Measurements from ENCODE around the gene SRXN1.

The SRXN1 gene

DNA sequence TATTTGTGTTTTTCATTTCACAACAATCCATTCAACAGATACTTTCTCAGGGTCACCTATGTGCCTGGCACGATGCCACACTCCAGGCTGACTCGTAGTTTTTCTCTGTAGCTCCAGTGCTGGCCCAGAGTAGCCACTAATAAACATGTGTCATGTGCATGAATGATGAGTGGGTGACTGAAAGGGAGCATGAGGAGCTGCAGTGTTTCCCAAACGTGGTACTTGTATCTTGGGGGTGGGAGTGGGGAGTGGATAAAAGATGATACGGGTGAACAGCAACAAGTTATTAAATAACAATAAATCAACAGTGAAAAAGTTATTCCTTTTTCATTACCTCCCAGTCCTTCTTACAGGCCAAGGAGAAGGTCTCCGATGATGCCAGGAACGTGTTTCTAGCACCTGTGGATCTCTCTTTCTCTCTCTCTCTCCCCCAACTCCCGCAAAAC lies 17.1 kb downstream of the SRXN1 start:
- DNase-seq (ENCODE audit: low spot score): no peak

DNA sequence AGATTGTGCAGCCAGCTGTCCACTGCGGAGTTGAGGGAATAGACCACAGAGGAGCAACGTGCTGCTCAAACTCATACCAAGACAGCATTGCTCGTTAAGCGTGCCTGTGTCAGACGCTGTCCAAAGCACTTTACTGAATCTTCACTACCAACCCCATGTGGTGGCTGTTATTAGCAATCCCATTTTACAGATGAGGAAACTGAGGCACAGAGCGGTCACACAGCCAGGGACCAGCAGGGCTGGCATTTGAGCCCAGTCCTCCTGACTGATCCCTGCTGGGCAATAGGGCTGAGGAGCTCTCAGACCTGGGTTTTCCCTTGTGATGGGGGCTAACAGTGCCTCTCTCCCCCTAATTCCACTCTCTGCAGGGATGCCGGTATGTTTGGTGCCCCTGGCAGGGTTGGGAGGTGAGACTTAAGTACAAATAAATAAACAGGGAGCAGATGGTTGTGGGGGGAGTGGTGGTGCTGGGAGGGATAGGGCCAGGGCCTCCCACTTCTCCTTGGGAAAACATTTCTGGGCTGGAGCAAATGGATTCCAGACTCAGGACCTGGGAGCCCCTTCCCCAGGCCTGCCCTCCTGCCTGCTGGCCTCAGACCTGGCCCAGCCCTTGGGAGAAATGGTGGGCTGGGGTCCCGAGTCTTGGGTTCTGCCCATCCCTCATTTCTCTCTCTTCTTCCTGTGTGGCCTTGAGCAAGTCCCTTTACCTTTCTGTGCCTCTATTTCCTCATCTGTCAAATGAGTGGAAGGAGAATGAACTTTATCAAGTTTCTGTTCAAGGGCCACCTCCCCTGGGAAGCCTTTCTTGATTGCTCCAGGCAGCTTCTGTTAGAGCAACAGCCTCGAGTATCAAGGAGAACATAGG lies 17.7 kb downstream of the SRXN1 start:
- no peak for DNase-seq (ENCODE audit: low spot score)

DNA sequence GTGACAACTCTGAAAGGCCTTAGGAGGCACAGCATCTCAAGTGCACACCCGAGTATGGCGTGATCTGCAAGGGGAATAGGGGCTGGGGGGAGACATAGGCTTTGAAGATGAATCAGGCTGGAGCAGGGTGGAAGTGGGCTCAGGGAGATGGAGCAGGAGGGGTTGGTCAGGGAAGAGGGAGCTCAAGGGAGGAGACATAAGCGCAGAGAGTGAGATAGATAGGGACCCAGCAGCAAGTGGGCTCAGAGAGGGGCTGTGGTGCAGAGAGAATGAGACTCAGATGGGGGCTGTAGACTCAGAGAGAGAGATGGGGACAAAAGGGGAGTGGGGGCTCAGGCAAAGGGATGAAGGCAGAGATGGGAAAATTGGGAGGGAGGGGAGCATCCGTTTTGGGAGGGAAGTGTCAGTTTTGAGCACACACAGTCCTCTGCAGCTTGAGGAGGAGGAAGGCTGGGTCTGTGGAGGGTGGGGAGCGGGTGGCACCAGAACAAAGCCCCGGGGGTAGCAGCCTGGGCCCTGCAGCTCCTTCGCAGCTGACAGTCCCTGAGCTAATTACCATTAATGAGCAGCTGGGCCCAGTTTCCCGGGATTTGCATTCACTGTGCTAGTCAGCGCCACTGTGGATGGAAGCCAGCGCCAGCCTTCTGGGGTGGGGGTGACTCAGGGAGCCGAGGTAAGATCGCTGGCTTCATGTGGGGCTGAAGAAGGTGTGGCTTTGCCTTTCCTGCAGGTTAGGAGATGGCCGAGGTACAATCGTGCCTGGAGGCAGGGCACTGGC lies 18.7 kb downstream of the SRXN1 start:
- DNase-seq (ENCODE audit: low spot score): no peak

DNA sequence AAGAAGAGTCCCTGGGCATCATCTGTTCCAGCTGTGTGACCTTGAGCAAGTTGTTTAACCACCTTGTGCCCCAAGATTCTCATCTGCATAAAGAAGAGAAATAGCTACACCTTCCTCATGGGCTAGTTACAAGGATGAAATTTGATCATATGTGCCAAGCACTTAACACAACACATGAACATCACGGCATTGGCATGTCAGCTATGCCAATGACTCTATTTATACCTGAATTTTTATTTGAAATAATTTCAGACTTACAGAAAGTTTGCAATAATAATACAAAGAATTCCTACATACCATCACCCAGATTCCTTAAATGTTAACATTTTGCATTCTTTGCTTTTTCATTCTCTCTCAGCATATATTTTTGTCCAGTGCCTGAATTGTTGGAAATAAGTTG lies 21.9 kb downstream of the SRXN1 start:
- no peak for DNase-seq (ENCODE audit: low spot score)

DNA sequence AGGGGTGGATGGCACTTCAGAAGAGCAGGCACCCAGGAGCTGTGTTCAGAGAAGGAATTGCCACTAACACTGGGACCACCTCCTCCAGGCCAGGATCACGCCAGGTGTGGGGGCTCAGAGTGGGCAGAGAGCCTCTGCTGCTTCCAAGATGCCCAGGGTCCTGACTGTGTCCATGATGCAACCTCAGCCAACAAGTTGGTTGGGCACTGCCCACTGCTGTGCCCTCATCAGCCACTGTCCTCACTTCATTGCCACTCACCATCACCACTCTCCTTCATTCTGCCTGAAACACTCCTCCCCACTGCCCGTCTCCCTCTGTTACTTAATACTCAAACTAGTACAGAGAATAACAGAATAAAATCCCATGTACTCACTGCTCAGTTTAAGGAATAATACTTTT lies 26.4 kb downstream of the SRXN1 start:
- DNase-seq (ENCODE audit: low spot score): no peak

DNA sequence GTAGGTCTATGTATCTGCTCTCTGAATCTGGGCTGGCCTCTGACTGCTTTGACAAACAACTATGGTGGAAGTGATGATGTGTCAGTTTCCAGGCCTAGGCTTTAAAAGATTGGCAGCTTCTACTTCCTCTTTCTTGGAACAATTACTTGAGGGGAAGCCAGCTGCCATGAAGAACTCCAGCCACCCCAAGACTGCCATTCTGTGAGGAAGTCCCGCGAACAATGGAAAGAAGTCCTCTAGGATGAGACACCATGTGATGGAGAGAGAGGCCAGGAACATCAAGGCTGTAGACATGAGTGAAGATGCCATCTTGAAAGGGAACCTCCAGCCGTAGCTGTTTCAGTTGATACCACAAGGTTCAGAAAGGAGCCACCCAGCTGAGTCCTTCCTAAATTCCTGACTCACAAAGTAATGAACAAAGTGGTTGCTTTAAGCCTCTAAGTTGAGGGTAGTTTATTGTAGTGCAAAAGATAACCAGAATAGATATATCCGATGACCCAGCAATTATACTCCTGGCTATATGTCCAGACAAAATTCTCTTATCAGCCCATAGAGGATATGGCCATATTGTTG lies 27.6 kb downstream of the SRXN1 start:
- DNase-seq (ENCODE audit: low spot score): no peak

DNA sequence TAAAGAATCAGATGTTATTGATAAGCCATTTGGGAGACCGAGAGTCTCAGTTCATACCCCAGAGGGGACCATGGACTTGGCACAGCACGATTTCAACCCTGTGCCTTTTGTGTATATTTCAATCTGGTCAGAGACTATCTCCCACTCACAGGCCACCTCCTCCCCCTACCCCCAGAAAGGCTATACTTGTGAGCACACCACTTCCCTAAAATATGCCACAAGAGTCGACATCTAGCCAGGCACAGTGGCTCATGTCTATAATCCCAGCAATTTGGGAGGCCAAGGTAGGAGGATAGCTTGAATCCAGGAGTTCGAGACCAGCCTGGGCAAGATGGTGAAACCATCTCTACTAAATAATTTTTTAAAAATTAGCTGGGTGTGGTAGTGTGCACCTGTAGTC lies 29.3 kb downstream of the SRXN1 start:
- DNase-seq (ENCODE audit: low spot score): no peak

DNA sequence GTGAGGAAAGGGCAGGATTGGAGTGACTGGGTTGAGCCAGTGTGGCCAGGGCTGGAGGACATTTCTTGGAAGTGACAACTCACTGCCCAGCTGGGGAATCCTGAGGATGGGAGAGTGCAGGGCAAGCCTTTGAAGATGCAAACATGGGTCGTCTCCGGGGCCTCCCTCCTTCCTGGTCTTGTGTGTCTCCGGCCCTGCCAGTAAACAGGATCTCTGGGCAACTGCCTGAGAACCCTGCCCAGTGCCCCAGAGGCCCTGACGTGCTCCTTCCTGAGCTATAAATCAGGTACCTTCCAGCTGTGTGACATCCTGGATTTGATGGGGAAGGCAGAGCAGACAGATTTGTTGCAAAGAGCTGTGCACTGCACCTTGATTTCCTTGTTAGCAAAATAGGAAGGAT lies 30.0 kb downstream of the SRXN1 start:
- no peak for DNase-seq (ENCODE audit: low spot score)

DNA sequence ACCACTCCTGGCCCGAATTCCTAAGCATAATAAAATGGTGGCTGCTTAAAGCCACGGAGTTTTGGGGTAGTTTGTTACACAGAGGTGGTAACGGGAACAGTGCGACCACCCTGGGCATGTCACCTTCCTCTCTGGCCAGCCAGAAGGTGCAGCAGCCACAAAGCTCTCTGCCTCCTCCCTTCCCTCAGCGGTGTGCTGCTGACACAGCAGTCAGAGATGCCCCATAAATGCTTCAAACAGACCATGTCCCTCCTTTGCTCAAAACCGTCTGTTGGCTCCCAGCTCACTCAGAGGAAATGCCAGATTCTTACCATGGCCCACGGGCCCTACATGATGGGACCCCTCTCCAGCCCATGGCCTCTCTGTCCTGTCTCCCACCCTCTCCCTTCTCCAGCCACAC lies 30.8 kb downstream of the SRXN1 start:
- DNase-seq (ENCODE audit: low spot score): no peak

DNA sequence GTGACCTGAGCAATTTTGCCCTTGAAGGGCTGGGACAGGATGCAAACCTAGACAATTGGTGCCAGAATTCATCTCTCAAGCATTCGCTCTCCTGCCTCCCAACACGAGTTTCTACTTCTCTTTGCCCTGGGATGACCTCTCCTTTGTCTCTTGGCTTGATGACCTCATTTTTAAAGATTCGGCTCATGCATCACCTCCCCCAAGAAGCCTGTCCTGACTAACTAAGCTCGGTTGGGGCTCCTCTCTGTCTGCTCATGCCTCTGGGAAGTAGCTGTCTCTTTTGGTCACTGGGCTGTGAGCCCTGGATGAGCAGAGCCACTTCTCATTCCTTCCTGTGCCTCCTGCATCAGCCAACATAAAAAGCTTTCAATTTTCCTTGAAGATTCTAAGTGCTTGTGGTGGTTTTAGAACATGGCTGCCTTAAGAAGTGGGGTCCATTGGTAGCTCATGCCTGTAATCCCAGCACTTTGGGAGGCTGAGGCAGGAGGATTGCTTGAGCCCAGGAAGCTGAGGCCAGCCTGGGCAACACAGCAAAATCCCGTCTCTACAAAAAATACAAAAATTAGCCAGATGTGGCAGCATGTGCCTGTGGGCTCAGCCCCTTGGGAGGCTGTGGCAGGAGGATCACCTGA lies 31.8 kb downstream of the SRXN1 start:
- DNase-seq (ENCODE audit: low spot score): no peak

DNA sequence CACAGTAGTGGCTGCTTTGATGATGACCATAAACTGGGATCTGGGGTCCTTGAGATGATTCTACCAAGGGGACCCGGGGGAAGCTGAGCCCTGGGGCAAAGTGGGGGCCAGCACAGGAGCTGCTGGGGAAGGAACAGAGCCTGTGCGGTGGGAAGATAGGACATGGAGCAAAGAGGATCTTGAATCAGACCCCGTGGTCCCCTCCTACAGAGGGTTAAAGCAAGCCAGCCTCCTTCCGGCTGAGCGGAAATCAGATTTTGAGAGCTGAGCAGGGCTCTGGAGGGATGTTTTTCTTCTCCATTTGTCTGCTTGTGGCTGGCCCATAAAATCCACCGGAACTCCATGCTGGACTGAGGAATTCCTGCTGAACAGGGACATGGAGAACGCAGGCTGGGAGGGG lies 32.8 kb downstream of the SRXN1 start:
- no peak for DNase-seq (ENCODE audit: low spot score)

DNA sequence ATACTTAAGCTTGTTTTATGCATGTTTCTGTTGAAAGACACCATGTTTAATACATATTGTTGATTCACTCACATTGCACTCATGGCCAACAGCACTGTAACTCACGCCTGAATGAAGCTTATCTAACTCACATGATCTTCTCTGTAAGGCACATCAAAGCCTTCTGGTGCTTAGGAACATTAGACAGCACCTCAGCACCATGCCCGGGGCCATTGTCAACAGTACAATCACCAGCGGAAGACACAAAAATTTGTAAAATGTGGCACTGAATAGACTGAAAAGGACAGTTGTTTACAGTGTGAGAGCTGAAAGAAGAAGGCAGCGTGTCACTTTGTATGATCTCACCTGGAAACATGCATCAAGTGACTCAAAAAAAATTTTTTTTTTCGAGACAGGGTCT lies 34.0 kb downstream of the SRXN1 start:
- no peak for DNase-seq (ENCODE audit: low spot score)

DNA sequence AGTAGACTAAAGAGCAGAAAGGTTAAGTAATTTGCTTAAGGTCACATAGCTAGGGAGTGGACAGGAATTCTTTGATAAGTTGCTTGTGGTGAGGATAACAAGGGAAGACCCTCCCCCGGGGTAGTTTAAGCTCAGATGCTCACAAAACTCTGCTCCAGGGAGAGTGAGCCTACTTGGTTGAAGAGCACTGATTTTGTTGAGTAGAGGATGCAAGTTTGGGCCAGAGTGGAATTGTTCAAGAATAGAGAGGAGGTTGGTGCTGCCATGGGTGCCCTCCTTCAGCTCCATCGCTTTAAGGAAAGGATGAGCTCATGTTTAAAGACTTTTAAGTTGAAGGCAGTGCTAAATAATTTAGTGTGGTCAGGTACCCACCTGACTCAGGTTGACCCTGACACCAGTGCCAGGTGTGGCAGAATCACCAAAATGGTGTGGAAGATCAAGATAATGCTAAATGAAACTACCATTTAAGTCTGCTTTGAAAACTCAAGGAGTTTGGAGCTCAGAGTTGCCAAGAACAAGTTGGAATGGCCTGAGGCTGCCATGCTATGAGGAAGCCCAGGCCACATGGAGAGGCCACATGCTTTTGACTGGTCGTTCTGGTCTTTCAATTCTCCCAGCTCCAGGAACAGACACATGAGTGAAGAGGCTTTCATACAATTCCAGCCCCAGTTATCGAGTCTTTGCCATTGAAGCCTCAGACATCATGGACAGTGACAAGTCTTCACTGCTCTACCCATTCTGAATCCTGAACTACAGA lies 34.9 kb downstream of the SRXN1 start:
- DNase-seq (ENCODE audit: low spot score): no peak

DNA sequence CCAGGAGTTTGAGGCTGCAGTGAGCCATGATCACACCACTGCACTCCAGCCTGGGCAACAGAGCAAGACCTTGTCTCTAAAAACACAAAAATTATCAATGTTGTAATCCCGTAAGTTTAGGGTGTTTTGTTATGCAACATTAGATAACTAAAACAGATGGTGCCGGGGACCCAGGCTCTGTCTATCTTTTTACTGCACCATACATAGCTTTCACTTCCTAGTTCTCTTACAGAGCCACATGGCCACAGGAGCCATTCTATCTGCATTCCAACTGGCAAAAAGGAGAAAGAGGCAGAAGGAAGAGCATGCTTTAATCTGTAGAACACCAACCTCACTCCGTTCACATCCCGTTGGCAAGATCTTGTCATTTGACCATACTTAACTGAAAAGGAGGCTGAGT lies 37.5 kb downstream of the SRXN1 start:
- no peak for DNase-seq (ENCODE audit: low spot score)

DNA sequence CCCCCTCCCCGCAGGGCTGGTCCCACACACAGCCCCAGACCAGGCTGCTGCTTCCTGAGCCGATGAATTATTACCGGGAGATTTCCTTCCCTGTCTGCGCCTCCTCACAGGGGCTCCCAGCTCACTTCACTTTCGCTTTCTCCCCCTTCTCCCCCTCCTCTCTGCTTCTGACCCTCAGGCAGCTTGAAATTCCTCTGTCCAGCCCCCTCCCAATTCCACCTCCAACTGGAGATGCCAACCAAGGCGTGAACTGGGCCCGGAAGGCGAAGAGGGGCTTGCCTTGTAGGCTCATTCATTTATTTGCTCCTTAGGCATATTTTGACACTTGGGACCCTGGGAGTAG lies 41.2 kb downstream of the SRXN1 start:
- DNase-seq (ENCODE audit: low spot score): no peak

DNA sequence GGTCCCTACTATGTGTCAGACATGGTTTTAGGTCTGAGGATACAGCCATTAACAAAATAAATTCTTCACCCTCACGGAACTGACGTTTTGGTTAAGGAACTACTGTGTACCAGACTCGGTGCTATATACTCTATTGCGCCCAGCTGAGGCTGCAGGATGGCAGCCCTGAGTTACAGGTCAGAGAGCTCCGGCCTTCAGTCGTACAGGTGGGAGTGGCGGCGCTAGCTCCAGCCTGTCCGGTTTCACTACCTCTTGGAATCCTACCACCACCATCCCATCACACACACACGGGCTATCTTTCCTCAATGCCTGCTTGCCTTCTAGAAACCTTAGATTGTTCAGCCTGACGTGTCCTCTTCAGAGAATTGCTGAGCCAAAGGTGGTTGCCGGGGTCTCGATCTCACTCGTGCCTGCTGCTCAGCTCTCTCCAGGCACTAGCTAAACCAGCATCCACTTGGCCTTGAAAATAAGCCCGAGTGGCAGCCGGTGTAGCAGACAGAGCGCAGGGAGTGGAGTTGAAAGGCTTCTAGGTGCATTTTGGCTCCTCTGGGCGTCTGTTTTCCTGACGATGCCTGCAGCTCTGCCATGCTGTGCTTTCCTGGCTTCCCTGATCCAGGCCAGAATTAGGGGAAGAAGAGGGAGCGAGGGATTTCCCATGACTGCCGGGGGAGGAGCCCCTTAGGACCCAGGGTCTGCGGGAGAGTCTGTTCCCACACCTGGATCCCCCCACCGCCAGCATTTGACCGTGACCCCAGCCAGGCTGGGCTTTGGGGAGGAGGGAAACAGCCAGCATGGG lies 41.8 kb downstream of the SRXN1 start:
- DNase-seq (ENCODE audit: low spot score): no peak

DNA sequence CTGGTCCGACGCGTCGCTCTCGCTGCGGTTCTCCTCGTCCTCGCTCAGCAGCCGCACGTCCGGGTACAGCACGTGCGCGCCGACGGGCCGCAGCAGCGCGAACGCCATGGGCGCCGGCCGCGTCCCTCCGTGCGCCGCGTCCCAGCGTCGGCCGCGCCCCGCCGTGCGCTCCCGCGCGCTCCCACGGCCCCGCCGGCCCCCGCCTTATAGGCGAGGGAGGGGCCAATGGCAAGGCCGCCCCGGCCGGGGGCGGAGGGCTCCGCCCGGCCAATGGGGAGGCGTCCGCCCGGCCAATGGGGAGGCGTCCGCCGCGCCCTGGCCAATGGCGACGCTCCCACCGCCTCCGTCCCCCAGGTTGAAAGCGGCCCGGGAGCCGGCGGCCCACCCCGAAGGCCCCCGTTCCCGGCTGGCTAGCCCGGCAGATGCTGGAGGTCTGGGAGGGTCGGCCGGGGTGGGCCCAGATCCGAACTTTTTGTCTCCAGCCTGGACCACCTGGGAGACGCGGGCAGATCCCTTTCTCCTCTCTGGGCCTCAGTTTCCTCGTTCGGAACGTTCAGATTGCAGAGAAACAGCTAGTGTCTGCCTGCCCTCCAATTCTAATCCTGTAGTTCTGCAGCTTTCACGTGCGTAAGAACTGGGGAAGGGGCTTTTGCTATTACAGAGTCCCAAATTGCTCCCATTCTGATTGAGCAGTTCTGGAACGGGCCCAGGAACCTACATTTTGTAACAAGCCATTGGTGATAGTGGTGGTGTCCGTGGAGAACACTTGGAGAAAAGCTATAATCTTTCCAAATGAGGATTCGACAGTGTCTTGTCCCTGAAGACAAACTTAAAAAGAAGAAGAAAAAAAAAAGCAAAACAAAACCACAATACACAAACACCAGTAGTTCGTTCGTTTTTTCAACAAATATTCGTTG lies 42.6 kb downstream of the SRXN1 start, which contains the start of gene TCF15:
Gene TCF15, minus strand, starts transcription at position 180 of the 917 bp plus-strand sequence. Its CDS starts 72 bp downstream, at position 108.
- peak; percentile 40 for DNase-seq (ENCODE audit: low spot score)

DNA sequence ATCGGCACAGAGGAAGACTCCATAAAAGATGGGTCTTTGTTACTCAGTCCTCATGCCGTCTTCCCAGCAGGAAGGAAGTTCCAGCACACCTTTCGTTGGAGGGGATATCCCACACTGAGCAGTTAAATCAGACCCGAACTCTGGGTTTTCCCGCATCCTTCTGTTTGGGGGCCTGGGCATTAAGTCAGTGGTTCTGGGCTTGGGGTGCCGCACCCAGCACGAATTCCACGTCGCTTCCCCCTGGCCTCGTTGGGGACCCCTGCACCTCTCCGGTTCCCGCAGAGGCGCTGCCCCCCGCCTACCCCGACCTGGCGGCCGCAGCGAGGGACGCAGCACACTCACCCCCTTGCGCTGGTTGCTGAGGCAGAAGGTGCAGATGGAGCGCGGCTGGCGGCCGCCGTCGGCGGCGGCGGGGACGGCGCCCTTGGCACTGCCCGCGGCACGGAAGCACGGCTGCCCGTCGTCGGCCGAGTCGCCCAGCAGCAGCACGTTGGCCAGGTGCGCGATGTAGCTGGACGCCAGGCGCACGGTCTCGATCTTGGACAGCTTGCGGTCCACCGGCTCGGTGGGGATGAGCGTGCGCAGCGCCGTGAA lies 43.5 kb downstream of the SRXN1 start:
- DNase-seq (ENCODE audit: low spot score): no peak

DNA sequence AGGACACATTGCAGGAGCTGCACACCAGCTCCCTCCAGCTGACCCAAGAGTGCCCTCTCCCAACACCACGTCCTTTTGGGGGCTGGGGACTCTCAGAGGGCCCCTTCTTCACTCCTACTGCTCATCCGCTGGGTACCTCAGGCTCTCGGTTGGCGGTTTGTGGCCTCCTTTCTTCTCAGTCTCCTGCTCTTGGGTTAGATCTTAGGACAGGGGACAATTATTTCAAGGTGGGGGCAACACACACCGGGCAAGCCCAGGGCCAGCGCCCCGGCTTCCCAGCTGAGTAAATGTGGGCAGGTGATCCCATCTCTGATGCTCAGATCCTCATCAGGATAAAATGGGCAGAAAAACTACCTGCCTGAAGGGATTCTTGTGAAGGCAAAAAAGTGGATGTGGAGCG lies 44.0 kb downstream of the SRXN1 start:
- DNase-seq (ENCODE audit: low spot score): no peak
